ENCODE results near the gene HIGD1C. TPM values are rescaled to one million over a fixed set of nuclear protein-coding genes. Genes with fewer than 3 reads are reported as not detected.

The HIGD1C gene
- total RNA-seq, 4 donors from 2014 or later: not detected

GRCh38 chr12:50961708-50962107, 9.4 kb downstream of the HIGD1C start:
- Histone ChIP-seq H3K9me3 (no peaks in the 10 kb centered on the region), H3K4me3 (no peak overlapping the region), H3K27me3 (no peaks in the 10 kb centered on the region), H3K4me1 (no peaks in the 10 kb centered on the region), H3K36me3 (no peaks in the 10 kb centered on the region), H3K27ac (peak overlapping the region in 1 of 4 donors; percentile 17)
- TF ChIP-seq POLR2AphosphoS5 (IDR thresholded peaks at IDR 0.05): no peak
- TF ChIP-seq POLR2A (IDR thresholded peaks at IDR 0.05): no peak
- TF ChIP-seq EP300 (IDR thresholded peaks at IDR 0.05; ENCODE audit: low read depth): no peak
- no peak for TF ChIP-seq CTCF (IDR thresholded peaks at IDR 0.05)
- no peak for DNase-seq
- in situ Hi-C loops (cut with MboI; ENCODE audit: low pct_ligation_motif_present in 1 of 4, low pct_unique_long_range_greater_than_20kb in 1 of 4, low sequenced_read_pairs in 3 of 4) (loop anchor here in 1 of 4 donors (25.0 kb wide), 1 partner anchor 124 kb away; the partner anchor contains the start of gene TMPRSS12), intact Hi-C loops (cut with DNase I; ENCODE audit: low total_unique reads) (no loop called here)
- 92 to 94% methylated on average over 3 to 4 of the region's 4 CpGs for WGBS, 2 donors (ENCODE audit: low coverage in 1 of 2)

DNA sequence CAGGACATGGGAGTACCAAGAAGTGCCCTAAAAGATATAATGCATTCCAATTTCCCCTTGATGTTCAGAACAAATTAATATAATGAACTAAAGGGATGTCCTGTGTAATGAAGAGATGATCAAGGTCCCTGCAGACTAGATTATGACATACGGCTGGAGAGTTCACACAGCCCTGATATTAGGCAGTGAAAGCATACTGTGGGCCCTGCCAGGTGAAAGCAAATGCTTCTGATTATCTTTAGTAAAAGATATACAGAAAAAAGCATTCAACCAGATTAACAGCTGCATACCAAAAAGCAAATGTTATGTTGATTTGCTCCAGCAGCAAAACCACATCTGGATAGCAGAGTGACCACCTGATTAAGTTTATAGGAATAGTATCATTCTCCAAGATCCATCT, 12.1 kb downstream of the HIGD1C start:
- intact Hi-C loops (cut with DNase I; ENCODE audit: low total_unique reads) (no loop called here), in situ Hi-C loops (cut with MboI; ENCODE audit: low pct_ligation_motif_present in 1 of 4, low pct_unique_long_range_greater_than_20kb in 1 of 4, low sequenced_read_pairs in 3 of 4) (loop anchor here in 1 of 4 donors (25.0 kb wide), 1 partner anchor 127 kb away; the partner anchor contains the start of gene TMPRSS12)
- Histone ChIP-seq H3K27ac (no peak overlapping the region), H3K4me3 (no peak overlapping the region), H3K36me3 (no peaks in the 10 kb centered on the region), H3K27me3 (no peaks in the 10 kb centered on the region), H3K4me1 (no peaks in the 10 kb centered on the region), H3K9me3 (no peaks in the 10 kb centered on the region)
- no peak for DNase-seq
- WGBS, 2 donors (ENCODE audit: low coverage in 1 of 2): 78 to 100% methylated on average over 1 of the region's 1 CpG
- no peak for TF ChIP-seq POLR2AphosphoS5 (IDR thresholded peaks at IDR 0.05)
- no peak for TF ChIP-seq POLR2A (IDR thresholded peaks at IDR 0.05)
- TF ChIP-seq EP300 (IDR thresholded peaks at IDR 0.05; ENCODE audit: low read depth): no peak
- no peak for TF ChIP-seq CTCF (IDR thresholded peaks at IDR 0.05)

DNA sequence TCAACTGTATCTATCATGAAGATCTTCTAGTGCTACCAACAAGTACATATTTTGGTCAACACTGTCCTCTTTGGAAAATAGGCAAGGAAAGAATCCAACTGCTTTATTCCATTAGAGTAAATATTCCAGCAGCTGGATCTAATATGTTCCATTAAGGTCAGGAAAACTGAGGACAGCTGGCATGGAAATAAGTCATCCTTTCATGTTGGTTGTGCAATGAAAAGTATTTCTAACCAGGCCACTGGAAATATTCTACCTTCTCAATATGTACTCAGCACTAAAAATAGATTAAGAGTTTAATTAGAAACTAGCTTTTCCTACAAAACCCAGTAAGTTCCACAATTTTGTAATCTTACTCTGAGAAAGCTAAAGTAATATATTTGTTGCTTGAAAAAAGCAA, 19.6 kb downstream of the HIGD1C start:
- Histone ChIP-seq H3K36me3 (no peaks in the 10 kb centered on the region), H3K4me3 (no peak overlapping the region), H3K27ac (no peak overlapping the region), H3K9me3 (no peaks in the 10 kb centered on the region), H3K27me3 (no peaks in the 10 kb centered on the region), H3K4me1 (no peaks in the 10 kb centered on the region)
- DNase-seq: no peak
- TF ChIP-seq POLR2A (IDR thresholded peaks at IDR 0.05) (no peak), CTCF (IDR thresholded peaks at IDR 0.05) (no peak), EP300 (IDR thresholded peaks at IDR 0.05; ENCODE audit: low read depth) (no peak), POLR2AphosphoS5 (IDR thresholded peaks at IDR 0.05) (no peak)
- intact Hi-C loops (cut with DNase I; ENCODE audit: low total_unique reads): no loop called here
- in situ Hi-C loops (cut with MboI; ENCODE audit: low pct_ligation_motif_present in 1 of 4, low pct_unique_long_range_greater_than_20kb in 1 of 4, low sequenced_read_pairs in 3 of 4): loop anchor here in 1 of 4 donors (25.0 kb wide), 1 partner anchor 135 kb away; the partner anchor contains the start of gene TMPRSS12

DNA sequence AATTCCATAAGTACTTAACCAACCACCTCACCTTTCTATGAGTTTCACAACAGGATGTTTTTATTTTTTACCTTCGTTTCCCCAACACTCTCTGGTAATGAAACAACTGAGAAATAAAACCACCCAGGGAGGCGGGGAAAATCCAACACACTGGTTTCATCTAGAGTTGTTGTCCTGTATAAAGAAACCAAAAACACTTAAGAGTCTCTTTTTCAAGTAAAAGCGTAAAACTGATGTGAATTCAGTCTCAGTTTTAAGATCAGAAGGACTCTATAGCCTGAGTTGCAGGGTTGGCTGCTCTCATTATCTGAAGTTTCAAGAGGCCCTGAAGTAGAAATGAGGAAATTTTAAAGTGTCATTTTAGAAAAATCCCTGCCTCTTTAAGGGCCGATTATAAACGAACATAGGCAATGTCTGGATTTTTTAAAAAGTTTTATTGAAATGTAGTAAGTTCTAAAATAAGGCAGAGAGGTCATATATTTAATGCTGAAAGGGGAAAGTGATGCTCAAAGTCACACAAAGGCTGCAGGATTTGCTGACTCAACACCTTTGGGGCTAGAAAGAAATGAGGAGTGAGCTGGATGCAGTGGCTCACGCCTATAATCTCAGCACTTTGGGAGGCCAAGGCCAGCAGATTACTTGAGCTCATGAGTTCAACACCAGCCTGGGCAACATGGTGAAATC, 27.2 kb downstream of the HIGD1C start:
- intact Hi-C loops (cut with DNase I; ENCODE audit: low total_unique reads) (loop anchor here (10.0 kb wide), 1 partner anchor 55 kb away; a partner anchor contains a TSS), in situ Hi-C loops (cut with MboI; ENCODE audit: low pct_ligation_motif_present in 1 of 4, low pct_unique_long_range_greater_than_20kb in 1 of 4, low sequenced_read_pairs in 3 of 4) (loop anchor here in 1 of 4 donors (10.0 kb wide), 1 partner anchor 155 kb away; no protein-coding TSS in a partner anchor)
- Histone ChIP-seq H3K9me3 (no peaks in the 10 kb centered on the region), H3K4me1 (peaks cover under 1 to 18% (median 5%) of the 10 kb centered on the region in 4 donors), H3K27ac (no peak overlapping the region), H3K4me3 (no peak overlapping the region), H3K27me3 (no peaks in the 10 kb centered on the region), H3K36me3 (no peaks in the 10 kb centered on the region)
- 66% methylated on average over 4 to 6 of the region's 6 CpGs for WGBS, 2 donors (ENCODE audit: low coverage in 1 of 2)
- DNase-seq: no peak
- TF ChIP-seq POLR2A (IDR thresholded peaks at IDR 0.05) (no peak), POLR2AphosphoS5 (IDR thresholded peaks at IDR 0.05) (no peak), EP300 (IDR thresholded peaks at IDR 0.05; ENCODE audit: low read depth) (no peak), CTCF (IDR thresholded peaks at IDR 0.05) (no peak)

Measured in transverse colon (tissue), 4 donors.